ENCODE results near the gene SELENBP1. TPM values are rescaled to one million over a fixed set of nuclear protein-coding genes. Genes with fewer than 3 reads are reported as not detected.

SELENBP1 gene
- total and polyA plus RNA-seq, 2 of the 13 experiments (the other 11 are each of a cell fraction or from before 2014, with no cell fraction given) = 27.8 to 29.0 TPM

DNA sequence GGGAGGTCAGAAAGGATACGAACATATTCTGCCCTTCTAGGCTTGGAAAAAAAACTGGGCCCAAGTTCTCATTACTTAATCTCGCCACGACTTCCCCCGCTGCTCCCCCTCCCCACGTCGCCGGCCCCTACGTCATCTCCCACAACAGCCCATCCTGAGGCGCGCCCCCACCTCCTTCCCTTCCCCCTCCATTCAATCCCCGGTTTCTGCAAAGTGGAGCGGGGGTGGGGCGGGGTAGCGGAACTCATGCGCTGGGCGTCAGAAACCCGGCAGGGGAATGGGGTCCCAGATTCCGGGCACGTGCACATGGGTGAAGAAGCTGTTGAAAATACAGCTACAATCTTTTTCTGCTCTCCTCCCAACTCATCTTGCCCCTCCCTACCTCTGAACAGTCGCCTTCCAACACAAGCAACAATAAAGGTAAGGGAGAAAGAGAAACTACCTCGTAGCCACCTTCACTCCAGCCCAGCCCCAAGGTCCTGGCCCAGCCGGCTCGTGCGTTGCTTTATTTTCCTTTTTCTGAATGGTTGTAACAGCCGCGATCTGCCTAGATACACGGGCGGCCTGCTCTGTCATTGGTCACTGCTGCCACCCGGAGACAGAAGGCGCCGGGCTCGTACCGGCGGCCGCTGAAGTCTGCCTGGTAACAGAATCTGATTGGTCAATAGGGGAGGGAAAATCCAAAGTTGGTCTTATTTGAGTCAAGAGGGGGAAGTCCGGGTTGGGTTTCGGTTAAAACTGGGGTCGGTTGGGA is 25.6 kb downstream of the SELENBP1 start, which contains the start of gene RFX5 (continued):
- TF ChIP-seq TBP (CRISPR knock-in tag; IDR thresholded peaks at IDR 0.05) (no peak), TMF1 (CRISPR knock-in tag; IDR thresholded peaks at IDR 0.05; ENCODE audit: low read depth) (no peak), ZNF33B (CRISPR knock-in tag; IDR thresholded peaks at IDR 0.05) (no peak), ZNF567 (CRISPR knock-in tag; IDR thresholded peaks at IDR 0.05; ENCODE audit: borderline replicate concordance) (no peak), CSRNP1 (CRISPR knock-in tag; IDR thresholded peaks at IDR 0.05) (no peak), ZNF446 (CRISPR knock-in tag; IDR thresholded peaks at IDR 0.05) (0 out of 2 replicates have a peak, but pooled peaks have one; percentile 17), ZMYM3 (CRISPR knock-in tag; IDR thresholded peaks at IDR 0.05) (no peak), ZNF569 (CRISPR knock-in tag; IDR thresholded peaks at IDR 0.05; ENCODE audit: borderline replicate concordance) (no peak), MBD4 (IDR thresholded peaks at IDR 0.05; ENCODE audit: borderline replicate concordance, low read length) (no peak), EP300 (IDR thresholded peaks at IDR 0.05; ENCODE audit: low read depth in 2 of 2, low read length in 2 of 2) (peak in 1 of 2 experiments; percentile 61; a peak in 2 of 4 replicates), EP300 (CRISPR knock-in tag; IDR thresholded peaks at IDR 0.05; ENCODE audit: borderline replicate concordance) (no peak; the same call in 1 of the 2 replicates), SP1 (IDR thresholded peaks at IDR 0.05) (no peak), SP1 (CRISPR knock-in tag; IDR thresholded peaks at IDR 0.05) (no peak), ZNF570 (CRISPR knock-in tag; IDR thresholded peaks at IDR 0.05; ENCODE audit: borderline replicate concordance) (no peak), ATF3 (CRISPR knock-in tag; IDR thresholded peaks at IDR 0.05) (no peak), ZNF468 (CRISPR knock-in tag; IDR thresholded peaks at IDR 0.05) (no peak), ZFP62 (CRISPR knock-in tag; IDR thresholded peaks at IDR 0.05) (no peak), ZNF30 (CRISPR knock-in tag; IDR thresholded peaks at IDR 0.05) (no peak), HMG20A (CRISPR knock-in tag; IDR thresholded peaks at IDR 0.05; ENCODE audit: borderline replicate concordance) (no peak), ZBTB25 (CRISPR knock-in tag; IDR thresholded peaks at IDR 0.05) (no peak), ZNF12 (CRISPR knock-in tag; IDR thresholded peaks at IDR 0.05) (no peak), HDAC6 (IDR thresholded peaks at IDR 0.05; ENCODE audit: low read depth, low read length) (no peak), MEIS1 (CRISPR knock-in tag; IDR thresholded peaks at IDR 0.05; ENCODE audit: borderline replicate concordance) (no peak), ELF1 (CRISPR knock-in tag; IDR thresholded peaks at IDR 0.05) (no peak), FOSL2 (CRISPR knock-in tag; IDR thresholded peaks at IDR 0.05) (no peak), TAF1 (CRISPR knock-in tag; IDR thresholded peaks at IDR 0.05) (peak; percentile 8; the same call in 1 of the 2 replicates), ZNF672 (CRISPR knock-in tag; IDR thresholded peaks at IDR 0.05) (no peak)
- TF ChIP-seq, protein P1, sequence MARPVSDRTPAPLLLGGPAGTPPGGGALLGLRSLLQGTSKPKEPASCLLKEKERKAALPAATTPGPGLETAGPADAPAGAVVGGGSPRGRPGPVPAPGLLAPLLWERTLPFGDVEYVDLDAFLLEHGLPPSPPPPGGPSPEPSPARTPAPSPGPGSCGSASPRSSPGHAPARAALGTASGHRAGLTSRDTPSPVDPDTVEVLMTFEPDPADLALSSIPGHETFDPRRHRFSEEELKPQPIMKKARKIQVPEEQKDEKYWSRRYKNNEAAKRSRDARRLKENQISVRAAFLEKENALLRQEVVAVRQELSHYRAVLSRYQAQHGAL (CRISPR knock-in tag; IDR thresholded peaks at IDR 0.05; ENCODE audit: not compliant biosample characterization) = no peak
- TF ChIP-seq, protein P2, sequence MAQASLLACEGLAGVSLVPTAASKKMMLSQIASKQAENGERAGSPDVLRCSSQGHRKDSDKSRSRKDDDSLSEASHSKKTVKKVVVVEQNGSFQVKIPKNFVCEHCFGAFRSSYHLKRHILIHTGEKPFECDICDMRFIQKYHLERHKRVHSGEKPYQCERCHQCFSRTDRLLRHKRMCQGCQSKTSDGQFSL (CRISPR knock-in tag; IDR thresholded peaks at IDR 0.05) = no peak; the same call in 1 of the 2 replicates
